GM21515 (cell line): ENCODE measurements around the gene PPFIA2.

Experiments
- ATAC-seq: cut with Tn5 transposase; IDR thresholded peaks from one replicate; pipeline ENCODE4 v1.9.1; 2021; ENCODE audit not compliant: unreplicated experiment

The PPFIA2 gene

GRCh38 chr12:81288651-81289050 is 470.5 kb downstream of the PPFIA2 start:
- no peak for ATAC-seq

- no peak for ATAC-seq
Observed at GRCh38 chr12:81284137-81284536, 475.0 kb downstream of the PPFIA2 start.

GRCh38 chr12:81274637-81275529 is 484.3 kb downstream of the PPFIA2 start:
- ATAC-seq, result no peak

- no peak for ATAC-seq
Observed at GRCh38 chr12:81270385-81270784, 488.8 kb downstream of the PPFIA2 start.

- no peak for ATAC-seq
Observed at GRCh38 chr12:81263072-81263471, 496.1 kb downstream of the PPFIA2 start.

GRCh38 chr12:81261508-81262207 is 497.5 kb downstream of the PPFIA2 start:
- ATAC-seq, result no peak

GRCh38 chr12:81259360-81259759 is 499.8 kb downstream of the PPFIA2 start:
- ATAC-seq, result no peak

- ATAC-seq, result no peak
Observed at GRCh38 chr12:81257947-81258551, 501.1 kb downstream of the PPFIA2 start.

- no peak for ATAC-seq
Observed at GRCh38 chr12:81255947-81256346, 503.2 kb downstream of the PPFIA2 start.

GRCh38 chr12:81255456-81255855 is 503.7 kb downstream of the PPFIA2 start:
- no peak for ATAC-seq

- ATAC-seq, result no peak
Observed at GRCh38 chr12:81253360-81253759, 505.8 kb downstream of the PPFIA2 start.

GRCh38 chr12:81252228-81252627 is 506.9 kb downstream of the PPFIA2 start:
- ATAC-seq, result no peak

GRCh38 chr12:81249976-81250375 is 509.2 kb downstream of the PPFIA2 start:
- ATAC-seq, result no peak

GRCh38 chr12:81245907-81246570 is 513.1 kb downstream of the PPFIA2 start:
- no peak for ATAC-seq

- ATAC-seq, result no peak
Observed at GRCh38 chr12:81245458-81245857, 513.7 kb downstream of the PPFIA2 start.

GRCh38 chr12:81231574-81232368 is 527.4 kb downstream of the PPFIA2 start:
- ATAC-seq, result no peak

- no peak for ATAC-seq
Observed at GRCh38 chr12:81229759-81230158, 529.4 kb downstream of the PPFIA2 start.

GRCh38 chr12:81224626-81225025 is 534.5 kb downstream of the PPFIA2 start:
- no peak for ATAC-seq

GRCh38 chr12:81222846-81223592 is 536.1 kb downstream of the PPFIA2 start:
- no peak for ATAC-seq

- no peak for ATAC-seq
Observed at GRCh38 chr12:81221681-81222080, 537.5 kb downstream of the PPFIA2 start.
